ENCODE results near the gene GAPVD1.

DNA sequence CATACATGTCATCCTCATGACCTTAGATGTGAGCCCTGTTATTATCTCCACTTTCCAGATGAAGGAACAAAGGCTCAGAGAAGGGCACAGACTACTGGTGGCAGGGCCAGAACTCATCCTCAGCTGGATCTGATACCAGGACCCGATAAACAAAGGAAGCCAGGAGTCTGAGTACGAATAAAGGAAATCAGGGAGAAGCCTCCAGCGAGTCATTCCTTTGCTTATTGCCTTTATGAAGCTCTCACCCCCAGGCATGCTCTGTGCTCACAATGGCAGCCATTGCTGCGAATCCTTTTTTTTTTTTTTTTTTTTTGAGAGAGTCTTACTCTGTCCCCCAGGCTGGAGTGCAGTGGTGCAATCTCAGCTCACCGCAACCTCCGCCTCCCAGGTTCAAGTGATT is 130.1 kb downstream of the GAPVD1 start:
- TF ChIP-seq EZH2phosphoT487 (IDR thresholded peaks at IDR 0.05; ENCODE audit: low read length) (no peak), EZH2 (optimal IDR thresholded peaks at IDR 0.05; ENCODE audit: low read depth, low read length) (no peak)
- TF ChIP-seq, protein P1, sequence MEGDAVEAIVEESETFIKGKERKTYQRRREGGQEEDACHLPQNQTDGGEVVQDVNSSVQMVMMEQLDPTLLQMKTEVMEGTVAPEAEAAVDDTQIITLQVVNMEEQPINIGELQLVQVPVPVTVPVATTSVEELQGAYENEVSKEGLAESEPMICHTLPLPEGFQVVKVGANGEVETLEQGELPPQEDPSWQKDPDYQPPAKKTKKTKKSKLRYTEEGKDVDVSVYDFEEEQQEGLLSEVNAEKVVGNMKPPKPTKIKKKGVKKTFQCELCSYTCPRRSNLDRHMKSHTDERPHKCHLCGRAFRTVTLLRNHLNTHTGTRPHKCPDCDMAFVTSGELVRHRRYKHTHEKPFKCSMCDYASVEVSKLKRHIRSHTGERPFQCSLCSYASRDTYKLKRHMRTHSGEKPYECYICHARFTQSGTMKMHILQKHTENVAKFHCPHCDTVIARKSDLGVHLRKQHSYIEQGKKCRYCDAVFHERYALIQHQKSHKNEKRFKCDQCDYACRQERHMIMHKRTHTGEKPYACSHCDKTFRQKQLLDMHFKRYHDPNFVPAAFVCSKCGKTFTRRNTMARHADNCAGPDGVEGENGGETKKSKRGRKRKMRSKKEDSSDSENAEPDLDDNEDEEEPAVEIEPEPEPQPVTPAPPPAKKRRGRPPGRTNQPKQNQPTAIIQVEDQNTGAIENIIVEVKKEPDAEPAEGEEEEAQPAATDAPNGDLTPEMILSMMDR (IDR thresholded peaks at IDR 0.05; ENCODE audit: low read length): no peak

Measured in MM.1S (cell line).